NCI-H2029 (cell line): ENCODE measurements around the gene NR3C2.
"Not testable (repeated sequence)": the region's sequence is repeated elsewhere in the genome, so short reads cannot be mapped to it uniquely, and the experiment has no call there.

Source experiments
- DNase-seq: peaks from one replicate; lab custom pipeline; 2025; lab: John Stamatoyannopoulos, UW

Gene NR3C2

GRCh38 chr4:148367756-148368155, 74.5 kb downstream of the NR3C2 start:
- no peak for DNase-seq

DNA sequence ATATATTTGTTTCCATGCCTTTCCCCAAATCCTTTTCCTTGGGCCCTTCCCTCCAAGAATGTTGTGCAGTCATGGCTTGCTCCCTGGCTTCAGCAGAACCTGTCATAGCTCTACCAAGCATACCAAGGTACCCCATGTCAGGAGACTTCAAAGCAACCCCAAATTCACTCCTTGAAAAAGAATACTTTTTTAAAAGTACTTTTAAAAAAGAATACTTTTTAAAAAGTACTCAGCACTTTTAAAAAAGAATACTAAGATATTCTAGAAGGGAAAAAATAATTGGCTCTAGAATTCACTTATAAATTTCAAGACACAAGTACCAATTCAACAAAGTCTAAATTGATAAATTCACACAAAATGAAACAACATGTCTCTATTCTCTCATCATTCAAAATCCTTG, 76.0 kb downstream of the NR3C2 start:
- DNase-seq = no peak

- no peak for DNase-seq
These were observed 77.7 kb downstream of the NR3C2 start for GRCh38 chr4:148364525-148364924.

DNA sequence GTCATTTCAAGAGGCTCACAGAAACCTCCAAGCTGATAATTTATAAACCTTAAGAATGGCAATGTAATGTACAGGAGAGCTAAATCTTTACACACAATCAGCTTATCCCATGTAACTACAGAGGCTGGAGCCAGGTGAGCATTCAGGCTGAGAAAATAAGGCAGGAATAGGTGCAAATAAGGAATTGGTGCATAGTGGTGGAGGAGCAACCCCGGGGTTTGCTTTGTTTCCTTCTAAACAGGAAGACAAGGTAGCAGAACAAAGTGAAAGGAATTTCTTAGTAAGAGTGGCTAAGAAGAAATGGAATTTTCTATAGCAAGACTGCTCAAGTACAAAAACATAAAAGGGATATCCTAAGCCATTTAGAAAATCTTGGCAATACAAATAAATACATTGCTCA, 82.4 kb downstream of the NR3C2 start:
- no peak for DNase-seq

DNA sequence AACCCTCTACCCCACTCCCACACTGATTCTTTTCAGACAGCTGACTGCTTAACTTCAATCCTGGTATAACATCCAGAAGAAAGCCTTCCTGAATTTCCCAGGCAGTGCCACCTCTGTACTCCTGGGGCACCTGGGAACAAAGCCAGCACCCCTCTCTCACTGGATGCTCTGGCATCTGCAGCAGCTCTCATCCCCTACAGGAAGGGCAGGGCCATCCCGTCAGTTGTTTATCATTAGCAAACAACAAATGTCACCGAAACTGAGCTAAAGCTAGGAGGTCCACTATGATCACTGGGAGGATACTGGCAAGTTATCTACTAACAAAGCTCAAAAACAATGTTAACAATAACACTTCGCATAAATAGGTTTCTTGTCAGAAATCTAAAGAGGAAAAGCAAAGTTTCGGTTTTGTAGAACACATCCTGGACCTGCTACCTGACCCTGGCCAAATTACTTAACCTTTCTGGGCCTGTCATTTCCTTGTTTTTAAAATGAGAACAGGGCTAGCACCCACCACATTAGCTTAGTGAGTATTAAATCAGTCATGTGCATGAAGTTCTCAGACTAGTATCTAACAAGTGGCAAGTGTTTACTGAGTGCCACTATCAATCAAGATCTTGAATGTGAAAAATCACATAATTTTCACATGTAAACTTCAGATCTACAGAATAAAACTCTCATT, 86.6 kb downstream of the NR3C2 start:
- no peak for DNase-seq

- DNase-seq = no peak
These were observed 88.0 kb downstream of the NR3C2 start for GRCh38 chr4:148354186-148354585.

GRCh38 chr4:148353571-148353970, 88.6 kb downstream of the NR3C2 start:
- no peak for DNase-seq

GRCh38 chr4:148349153-148349552, 93.1 kb downstream of the NR3C2 start:
- no peak for DNase-seq

- no peak for DNase-seq
These were observed 95.6 kb downstream of the NR3C2 start for GRCh38 chr4:148346657-148347056.

DNA sequence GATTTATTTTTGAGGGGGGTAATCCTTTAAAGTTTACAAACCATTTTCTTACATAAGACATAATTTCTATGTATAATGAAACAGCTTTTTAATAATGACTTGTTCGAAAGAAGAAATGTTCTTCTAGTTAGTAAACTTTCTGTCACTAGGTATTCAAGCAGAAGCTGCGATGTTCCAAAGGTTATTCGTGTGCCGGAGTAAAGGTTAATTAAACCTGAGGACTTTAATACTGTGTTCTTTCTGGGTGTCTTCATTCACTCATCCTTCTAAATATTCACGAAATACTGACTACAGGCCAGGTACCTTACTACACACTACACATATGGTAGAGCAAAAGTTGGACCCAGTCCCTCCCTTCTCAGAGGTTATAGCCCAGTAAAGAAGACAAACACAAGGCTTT, 96.7 kb downstream of the NR3C2 start:
- no peak for DNase-seq

- DNase-seq = no peak
These were observed 97.3 kb downstream of the NR3C2 start for GRCh38 chr4:148344941-148345340.

DNA sequence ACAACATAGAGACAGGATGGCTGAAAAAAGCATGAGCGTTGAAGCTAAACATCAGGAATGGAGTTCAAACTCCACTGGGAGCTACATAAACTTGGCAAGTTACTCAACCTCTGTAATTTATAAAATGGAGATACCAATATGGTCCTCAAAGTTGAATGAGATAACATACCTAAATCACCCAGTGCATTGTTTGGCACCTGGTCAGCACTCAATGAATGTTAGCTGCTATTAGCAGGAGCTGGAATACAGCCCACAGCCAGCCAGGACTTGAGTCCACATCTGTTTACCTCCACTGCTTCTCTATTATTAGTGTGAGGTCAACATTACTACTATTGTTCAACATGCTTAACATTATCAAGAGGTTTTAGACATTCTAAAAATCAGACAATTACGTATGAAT, 97.9 kb downstream of the NR3C2 start:
- DNase-seq = peak; percentile 16

GRCh38 chr4:148341980-148342800, 100.0 kb downstream of the NR3C2 start:
- no peak for DNase-seq

GRCh38 chr4:148335133-148335532, 107.1 kb downstream of the NR3C2 start:
- DNase-seq = no peak

DNA sequence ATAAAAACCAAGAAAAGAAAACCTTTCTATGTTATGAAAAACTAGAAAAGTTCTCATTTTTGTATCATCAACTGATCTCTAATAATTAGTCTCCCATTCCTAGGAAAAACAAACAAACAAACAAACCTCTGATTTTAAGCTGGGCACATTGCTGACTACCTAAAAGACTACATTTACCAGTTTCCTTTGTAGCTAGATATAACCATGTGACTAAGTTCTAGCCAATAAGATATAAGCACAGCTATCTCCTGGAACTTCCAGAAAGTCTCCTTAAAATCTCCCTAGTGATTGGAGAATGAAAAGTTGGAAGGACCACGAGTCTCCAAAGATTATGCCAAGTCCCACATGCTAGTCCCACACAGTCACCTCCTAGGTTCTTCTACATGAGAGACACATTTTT, 108.9 kb downstream of the NR3C2 start:
- DNase-seq = no peak

- DNase-seq = no peak
These were observed 109.7 kb downstream of the NR3C2 start for GRCh38 chr4:148332486-148332885.

GRCh38 chr4:148330724-148331123, 111.5 kb downstream of the NR3C2 start:
- no peak for DNase-seq

- no peak for DNase-seq
These were observed 112.1 kb downstream of the NR3C2 start for GRCh38 chr4:148330161-148330560.

DNA sequence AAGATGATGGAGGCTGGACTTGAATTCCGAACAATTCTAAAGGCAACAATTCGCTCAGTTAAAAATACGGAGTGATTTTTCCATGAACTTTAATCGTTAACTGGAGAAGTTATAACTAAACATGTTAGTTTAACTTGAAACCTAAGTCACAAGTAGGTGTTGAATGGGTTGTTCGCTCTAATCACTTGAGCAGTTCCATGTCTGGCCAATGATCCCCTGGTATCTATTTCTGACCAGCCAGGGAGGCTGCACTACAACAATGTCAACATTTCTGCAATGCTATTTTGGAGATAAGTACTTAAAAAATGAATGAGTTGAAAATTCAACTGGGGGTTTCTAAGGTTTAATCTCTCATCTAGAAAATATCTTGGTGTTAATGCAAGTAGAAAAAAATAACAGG, 112.5 kb downstream of the NR3C2 start:
- DNase-seq = no peak

DNA sequence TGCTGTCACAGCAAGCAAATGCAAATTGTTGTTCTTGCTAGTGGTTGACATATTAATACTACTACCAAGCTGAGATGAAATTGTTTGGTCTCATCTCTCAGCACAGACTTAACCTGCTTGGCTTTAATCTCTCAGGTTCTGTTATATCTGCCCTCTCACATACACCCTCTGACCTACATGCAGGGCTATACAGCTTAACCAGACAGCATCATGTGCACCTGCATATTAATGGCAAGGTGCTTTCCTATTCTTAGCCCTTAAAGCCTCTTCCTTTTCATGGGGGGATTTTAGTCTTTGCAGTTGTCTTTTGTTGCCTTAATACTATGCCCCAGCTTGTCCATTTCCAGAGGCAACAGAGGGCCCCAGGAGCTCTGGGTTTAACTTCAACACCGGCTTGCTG, 114.5 kb downstream of the NR3C2 start:
- DNase-seq = no peak

- not testable (repeated sequence) for DNase-seq
These were observed 118.9 kb downstream of the NR3C2 start for GRCh38 chr4:148323316-148323715.

DNA sequence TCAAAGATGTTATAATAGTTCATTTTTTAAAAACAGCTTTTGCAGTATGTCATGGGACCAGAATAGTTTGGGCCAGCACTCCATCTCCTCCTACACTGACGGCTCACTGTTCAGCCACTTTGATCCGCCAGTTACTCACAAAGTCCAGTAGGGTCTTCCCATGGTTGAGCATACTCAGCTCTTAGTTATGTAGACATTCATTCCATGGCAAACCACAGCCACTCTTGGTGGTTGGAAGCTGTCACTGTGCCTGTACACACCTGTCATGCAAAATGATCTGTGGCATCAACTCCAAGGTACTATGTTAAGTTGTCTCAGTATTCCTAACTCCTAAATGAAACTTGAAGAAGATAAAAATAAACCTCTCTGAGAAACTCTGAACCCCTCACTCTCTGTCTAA, 127.2 kb downstream of the NR3C2 start:
- no peak for DNase-seq

DNA sequence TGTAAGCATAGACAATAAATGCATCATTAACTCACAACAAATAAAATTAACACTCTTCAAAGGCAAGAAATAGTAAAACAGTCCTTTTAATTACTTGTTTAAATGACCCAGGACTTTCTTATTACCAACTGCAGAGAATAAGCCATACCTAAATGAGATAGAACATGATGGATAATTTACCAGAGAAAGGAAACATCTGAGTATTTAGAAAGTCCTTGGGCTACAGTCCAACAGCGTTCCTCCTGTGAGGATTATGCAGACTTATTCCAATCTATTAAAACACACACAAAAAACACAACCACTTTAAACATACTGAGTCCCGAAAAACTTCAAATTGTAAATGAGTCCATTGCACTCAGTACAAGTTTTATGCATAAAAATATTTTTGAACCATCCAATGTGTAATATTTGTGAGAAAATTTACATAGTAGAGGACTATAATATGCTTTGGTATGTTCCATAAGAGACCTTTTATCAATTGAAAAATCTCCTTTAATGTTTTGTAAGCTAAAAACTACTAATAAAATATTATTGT, 129.2 kb downstream of the NR3C2 start:
- no peak for DNase-seq
